ENCODE data around the gene CTXN1.

GRCh38 chr19:7900931-7901330, 25.0 kb downstream of the CTXN1 start:
- TF ChIP-seq CTCF (IDR thresholded peaks at IDR 0.05; ENCODE audit: poor library complexity) = no peak
- TF ChIP-seq EZH2 (IDR thresholded peaks at IDR 0.05; ENCODE audit: borderline replicate concordance) = no peak
- no peak for TF ChIP-seq EZH2phosphoT487 (IDR thresholded peaks at IDR 0.05; ENCODE audit: low read depth, severe bottlenecking, unreplicated experiment)
